GM19468 (cell line): ENCODE data around the gene HAUS7.

Source experiments
- ATAC-seq: cut with Tn5 transposase; IDR thresholded peaks from one replicate; pipeline ENCODE4 v1.9.1; 2021; ENCODE audit warnings: mild to moderate bottlenecking, moderate library complexity, moderate number of reproducible peaks; ENCODE audit not compliant: unreplicated experiment; ENCODE audit errors: extremely low read depth

The HAUS7 gene

GRCh38 chrX:153444333-153445011 is 25.9 kb downstream of the HAUS7 start:
- ATAC-seq: no peak

DNA sequence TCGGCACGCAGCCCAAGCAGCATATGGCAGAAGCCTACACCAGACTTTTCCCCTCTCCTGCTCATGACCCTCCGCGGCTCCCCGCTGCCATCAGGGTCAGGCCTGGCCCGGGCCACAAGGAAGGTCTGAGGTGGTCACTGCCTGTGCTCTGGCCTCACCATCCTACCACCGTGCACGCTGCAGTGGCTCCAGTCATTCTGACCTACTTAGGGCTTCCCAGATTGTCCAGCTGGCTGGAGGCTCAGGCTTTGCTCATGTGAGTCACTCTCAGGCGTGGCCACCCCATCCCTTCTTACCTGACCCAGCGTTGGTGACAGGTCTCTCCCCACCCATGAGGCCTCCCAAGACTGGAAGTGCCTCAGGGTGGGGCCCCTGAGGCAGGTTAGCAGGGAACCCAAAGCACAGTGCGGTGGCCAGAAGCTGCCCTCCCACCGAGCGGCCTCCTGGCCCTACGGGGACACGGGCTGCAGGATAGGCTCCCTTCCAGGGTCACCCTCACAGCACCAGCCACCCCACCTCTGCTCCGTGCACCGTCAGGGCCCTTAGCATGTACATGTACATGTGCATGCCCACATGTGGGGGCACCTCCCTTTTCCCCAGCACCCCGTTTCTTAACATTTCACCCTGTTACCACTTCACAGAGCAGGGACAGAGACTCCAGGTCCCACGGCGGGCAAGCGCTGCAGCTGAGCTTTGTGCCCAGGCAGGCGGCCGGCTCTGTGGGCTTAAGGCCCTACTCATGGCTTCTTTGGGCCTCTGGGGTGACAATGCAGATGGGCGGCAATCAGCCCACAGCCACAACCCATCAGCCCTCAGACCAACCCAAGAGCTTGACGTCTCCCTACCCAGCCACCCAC is 26.7 kb downstream of the HAUS7 start:
- ATAC-seq: no peak

- ATAC-seq: no peak
Measured at GRCh38 chrX:153442463-153442862, 27.9 kb downstream of the HAUS7 start.

- no peak for ATAC-seq
Measured at GRCh38 chrX:153441981-153442380, 28.4 kb downstream of the HAUS7 start.

GRCh38 chrX:153441296-153441695 is 29.1 kb downstream of the HAUS7 start:
- ATAC-seq: no peak

DNA sequence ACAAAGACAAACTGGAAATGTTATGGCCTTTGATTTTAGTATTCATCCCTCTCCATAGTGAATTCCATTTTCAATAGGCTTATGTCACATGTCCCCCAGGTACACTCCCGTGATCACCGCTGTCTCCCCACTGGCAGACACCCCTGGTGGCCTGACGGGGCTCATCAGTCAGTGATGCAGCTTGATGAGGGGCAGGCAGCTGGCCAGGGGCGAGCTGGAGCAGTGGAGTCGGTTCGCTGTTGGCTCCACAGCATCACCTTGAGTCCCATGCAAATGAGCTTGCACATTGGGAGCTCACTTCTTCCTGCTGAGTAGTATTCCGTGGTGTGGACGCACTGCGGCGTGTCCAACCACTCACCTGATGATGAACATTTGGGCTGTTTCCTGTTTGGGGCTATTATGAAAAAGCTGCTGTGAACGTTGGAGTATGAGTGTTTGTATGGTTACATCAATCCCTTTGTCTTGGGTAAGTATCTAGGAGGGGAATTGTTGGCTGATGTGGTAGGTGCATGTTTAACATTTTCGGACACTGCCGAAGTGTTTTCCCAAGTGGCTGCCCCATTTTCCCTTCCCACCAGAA is 29.7 kb downstream of the HAUS7 start:
- no peak for ATAC-seq

- ATAC-seq: no peak
Measured at GRCh38 chrX:153439977-153440376, 30.4 kb downstream of the HAUS7 start.

DNA sequence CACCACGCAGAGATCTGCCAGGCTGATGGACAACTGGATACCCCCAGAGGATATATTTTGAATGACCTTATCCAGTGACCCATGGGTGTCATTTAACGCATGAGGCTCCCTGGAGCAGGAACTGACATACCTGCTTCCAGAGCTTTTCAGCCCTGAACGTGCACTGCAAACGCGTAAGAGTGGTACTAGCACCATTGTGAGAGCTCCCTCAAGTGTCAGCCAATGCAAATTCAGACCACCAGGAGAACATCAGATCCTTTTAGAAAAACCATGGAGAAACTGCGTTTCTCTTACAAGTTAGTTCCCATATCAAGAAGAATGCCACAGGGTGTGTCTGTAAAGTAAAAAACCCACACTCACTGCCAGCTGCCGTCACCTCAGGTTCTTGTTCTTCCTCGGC is 31.8 kb downstream of the HAUS7 start:
- no peak for ATAC-seq

GRCh38 chrX:153435845-153436244 is 34.5 kb downstream of the HAUS7 start:
- no peak for ATAC-seq

- no peak for ATAC-seq
Measured at GRCh38 chrX:153434801-153435200, 35.6 kb downstream of the HAUS7 start.

DNA sequence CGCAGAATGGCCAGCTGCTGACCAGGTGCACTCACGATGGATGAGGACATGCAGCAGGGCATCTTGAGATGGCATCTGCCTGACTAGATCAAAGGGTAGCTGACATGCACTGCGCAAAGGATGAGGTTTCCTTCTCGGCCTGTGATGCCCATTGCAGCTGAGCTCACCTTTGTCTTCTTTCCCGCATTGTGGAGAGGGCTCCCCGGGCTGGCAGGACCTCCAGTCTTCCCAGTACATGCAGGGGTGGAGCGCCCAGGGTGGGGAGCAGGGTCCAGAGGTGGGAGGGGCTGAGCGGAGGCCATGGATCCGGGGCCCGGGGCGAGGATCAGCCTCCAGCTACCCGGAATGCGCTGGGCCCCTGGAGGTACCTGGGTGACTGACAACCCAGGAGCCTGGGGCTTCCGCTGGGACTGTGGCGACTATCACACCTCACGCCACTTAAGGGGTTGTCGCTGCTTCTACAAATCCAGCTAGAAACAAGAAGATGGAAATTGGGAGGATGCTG is 36.5 kb downstream of the HAUS7 start:
- no peak for ATAC-seq

DNA sequence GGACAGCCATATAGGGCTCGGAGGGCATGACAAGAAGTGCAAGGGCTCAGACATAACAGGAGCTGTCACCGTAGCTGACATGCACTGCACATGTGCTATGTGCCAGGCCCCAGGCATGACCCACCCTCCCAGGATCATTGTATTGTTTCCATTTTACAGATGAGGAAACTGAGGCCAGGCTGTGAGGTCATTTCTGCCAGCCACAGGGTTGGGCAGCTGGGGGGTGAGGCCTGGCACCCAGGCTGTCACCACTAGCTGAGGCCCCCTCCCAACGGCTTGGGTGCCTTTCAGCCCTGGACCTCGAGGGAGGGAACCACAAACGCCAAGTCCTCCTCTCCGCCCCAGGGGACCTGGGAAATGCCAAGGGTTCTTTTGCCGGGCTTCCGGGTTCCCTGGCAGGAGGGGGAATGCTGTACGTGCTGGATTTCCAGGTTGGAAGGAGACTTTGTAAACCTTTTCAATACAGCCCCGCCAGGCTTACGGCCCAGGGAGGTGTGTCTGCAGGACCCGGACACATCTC is 37.2 kb downstream of the HAUS7 start:
- no peak for ATAC-seq

- no peak for ATAC-seq
Measured at GRCh38 chrX:153430796-153431195, 39.6 kb downstream of the HAUS7 start.

- ATAC-seq: no peak
Measured at GRCh38 chrX:153426204-153426603, 44.2 kb downstream of the HAUS7 start.

DNA sequence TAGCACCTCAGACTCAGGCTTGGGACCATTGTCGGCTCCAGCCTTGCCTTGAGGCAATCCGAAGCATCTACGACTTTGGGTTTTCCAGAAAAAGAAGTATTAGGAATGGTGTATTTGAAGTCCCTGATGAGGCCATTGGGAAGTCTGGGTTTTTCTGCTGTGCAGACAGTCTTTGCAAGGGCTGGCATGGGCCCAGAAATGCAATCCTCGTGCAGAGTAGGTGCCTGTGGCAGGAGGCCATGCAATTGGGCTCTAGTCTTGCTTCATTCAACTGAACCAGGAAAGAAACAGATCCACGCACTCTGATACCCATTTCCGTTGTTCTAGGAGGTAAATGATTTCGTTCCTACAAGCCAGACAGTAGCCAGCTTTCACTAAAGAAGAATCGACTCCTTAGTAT is 46.7 kb downstream of the HAUS7 start:
- no peak for ATAC-seq

DNA sequence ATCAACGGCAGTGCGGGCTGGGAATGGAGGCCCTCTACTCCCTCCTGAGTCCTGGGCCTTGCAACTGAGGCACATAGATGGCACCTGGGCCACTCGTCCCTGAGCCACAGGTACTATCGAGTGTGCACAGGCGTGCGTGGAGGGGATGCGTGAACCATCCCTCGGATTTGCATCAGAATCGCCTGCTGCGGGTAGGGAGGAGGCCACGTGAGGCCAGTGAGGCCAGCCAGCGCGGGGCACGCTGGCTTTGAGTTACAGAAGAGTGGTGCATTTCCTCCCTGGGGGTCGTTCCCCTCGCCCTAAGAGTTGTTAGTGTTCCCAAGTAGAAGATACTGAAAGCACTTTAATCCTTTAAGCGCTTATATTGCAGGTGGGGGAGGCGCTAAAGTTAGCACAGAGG is 48.5 kb downstream of the HAUS7 start:
- no peak for ATAC-seq

DNA sequence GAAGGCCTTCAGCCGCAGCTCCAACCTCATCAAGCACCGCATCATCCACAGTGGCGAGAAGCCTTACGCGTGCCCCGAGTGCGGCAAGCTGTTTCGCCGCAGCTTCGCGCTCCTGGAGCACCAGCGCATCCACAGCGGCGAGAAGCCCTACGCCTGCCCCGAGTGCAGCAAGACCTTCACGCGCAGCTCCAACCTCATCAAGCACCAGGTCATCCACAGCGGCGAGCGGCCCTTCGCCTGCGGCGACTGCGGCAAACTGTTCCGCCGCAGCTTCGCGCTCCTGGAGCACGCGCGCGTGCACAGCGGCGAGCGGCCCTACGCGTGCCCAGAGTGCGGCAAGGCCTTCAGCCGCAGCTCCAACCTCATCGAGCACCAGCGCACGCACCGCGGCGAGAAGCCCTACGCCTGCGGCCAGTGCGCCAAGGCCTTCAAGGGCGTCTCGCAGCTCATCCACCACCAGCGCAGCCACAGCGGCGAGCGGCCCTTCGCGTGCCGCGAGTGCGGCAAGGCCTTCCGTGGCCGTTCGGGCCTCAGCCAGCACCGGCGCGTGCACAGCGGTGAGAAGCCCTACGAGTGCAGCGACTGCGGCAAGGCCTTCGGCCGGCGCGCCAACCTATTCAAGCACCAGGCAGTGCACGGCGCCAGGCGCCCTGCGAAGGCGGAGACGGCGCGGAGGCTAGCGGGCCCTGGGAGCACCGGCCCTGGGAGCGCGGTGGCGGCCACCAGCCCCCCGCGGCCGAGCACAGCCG is 49.4 kb downstream of the HAUS7 start:
- no peak for ATAC-seq

GRCh38 chrX:153417637-153418036 is 52.7 kb downstream of the HAUS7 start:
- no peak for ATAC-seq

GRCh38 chrX:153416781-153417450 is 53.5 kb downstream of the HAUS7 start:
- ATAC-seq: no peak
